Progenitor cell of endocrine pancreas (in vitro differentiated cells): ENCODE results near the gene CCBE1. TPM values are rescaled to one million over a fixed set of nuclear protein-coding genes. Genes with fewer than 3 reads are reported as not detected.

ENCODE experiments used
- DNase-seq: peaks from one replicate; pipeline ENCODE4 v3.0.0; 2021; ENCODE audit warnings: low spot score; ENCODE audit not compliant: unreplicated experiment
- H3K27ac Mint-ChIP-seq: 2 replicates; pipeline ENCODE4 v1.8.0; 2021; ENCODE audit warnings: mild to moderate bottlenecking, moderate library complexity, mixed read lengths
- H3K27me3 Mint-ChIP-seq: 2 replicates; pipeline ENCODE4 v1.8.0; 2021; ENCODE audit warnings: mixed read lengths
- H3K36me3 Mint-ChIP-seq: 2 replicates; pipeline ENCODE4 v1.8.0; 2022; ENCODE audit warnings: mixed read lengths; ENCODE audit not compliant: insufficient read depth
- H3K4me1 Mint-ChIP-seq: 2 replicates; pipeline ENCODE4 v1.8.0; 2021; ENCODE audit warnings: low read depth, mixed read lengths
- H3K4me3 Mint-ChIP-seq: 2 replicates; pipeline ENCODE4 v1.8.0; 2021; ENCODE audit warnings: low read depth, mild to moderate bottlenecking, moderate library complexity, mixed read lengths
- H3K9me3 Mint-ChIP-seq: 2 replicates; pipeline ENCODE4 v1.8.0; 2021; ENCODE audit warnings: low read depth, mixed read lengths
- CTCF ChIP-seq: fragments of 200-600 bp; sonication (generic); IDR thresholded peaks from one replicate; pipeline ENCODE4 v1.5.0; 2021; ENCODE audit warnings: antibody characterized with exemption, mild to moderate bottlenecking; ENCODE audit not compliant: unreplicated experiment
- total RNA-seq: library from RNA; stranded (reverse); gene quantifications from 2 replicates; pipeline ENCODE4 v1.2.1, GENCODE V29; 2021

The CCBE1 gene
- total RNA-seq, 1 donor from 2014 or later: 1.2 TPM

GRCh38 chr18:59706499-59706898, 9.3 kb upstream of the CCBE1 start:
- peaks cover 28% of the 10 kb centered on the region for H3K27me3 Mint-ChIP-seq
- H3K9me3 Mint-ChIP-seq: no peaks in the 10 kb centered on the region
- no peak overlapping the region for H3K27ac Mint-ChIP-seq
- no peak for TF ChIP-seq CTCF
- H3K36me3 Mint-ChIP-seq: no peaks in the 10 kb centered on the region
- no peak for DNase-seq
- H3K4me3 Mint-ChIP-seq: no peak overlapping the region
- H3K4me1 Mint-ChIP-seq: peaks cover 5% of the 10 kb centered on the region

GRCh38 chr18:59705145-59705544, 7.9 kb upstream of the CCBE1 start:
- H3K9me3 Mint-ChIP-seq: no peaks in the 10 kb centered on the region
- H3K4me3 Mint-ChIP-seq: no peak overlapping the region
- peaks cover 17% of the 10 kb centered on the region for H3K4me1 Mint-ChIP-seq
- no peak for TF ChIP-seq CTCF
- peaks cover 36% of the 10 kb centered on the region for H3K27me3 Mint-ChIP-seq
- H3K36me3 Mint-ChIP-seq: no peaks in the 10 kb centered on the region
- no peak for DNase-seq
- no peak overlapping the region for H3K27ac Mint-ChIP-seq

- no peak for DNase-seq
- no peaks in the 10 kb centered on the region for H3K36me3 Mint-ChIP-seq
- H3K9me3 Mint-ChIP-seq: no peaks in the 10 kb centered on the region
- H3K27ac Mint-ChIP-seq: no peak overlapping the region
- peaks cover 17% of the 10 kb centered on the region for H3K4me1 Mint-ChIP-seq
- TF ChIP-seq CTCF: no peak
- peaks cover 44% of the 10 kb centered on the region for H3K27me3 Mint-ChIP-seq
- H3K4me3 Mint-ChIP-seq: no peak overlapping the region
Observed at GRCh38 chr18:59704146-59704545, 6.9 kb upstream of the CCBE1 start.

GRCh38 chr18:59701272-59701671, 4.0 kb upstream of the CCBE1 start:
- no peak for DNase-seq
- peaks cover 25% of the 10 kb centered on the region for H3K4me1 Mint-ChIP-seq
- no peaks in the 10 kb centered on the region for H3K36me3 Mint-ChIP-seq
- H3K27me3 Mint-ChIP-seq: peaks cover 61% of the 10 kb centered on the region
- no peak overlapping the region for H3K4me3 Mint-ChIP-seq
- TF ChIP-seq CTCF: no peak
- no peak overlapping the region for H3K27ac Mint-ChIP-seq
- H3K9me3 Mint-ChIP-seq: no peaks in the 10 kb centered on the region

GRCh38 chr18:59700535-59700967, 3.3 kb upstream of the CCBE1 start:
- H3K27me3 Mint-ChIP-seq: peaks cover 63% of the 10 kb centered on the region
- no peak overlapping the region for H3K4me3 Mint-ChIP-seq
- H3K27ac Mint-ChIP-seq: no peak overlapping the region
- no peaks in the 10 kb centered on the region for H3K9me3 Mint-ChIP-seq
- no peak for DNase-seq
- no peak for TF ChIP-seq CTCF
- H3K36me3 Mint-ChIP-seq: no peaks in the 10 kb centered on the region
- H3K4me1 Mint-ChIP-seq: peaks cover 23% of the 10 kb centered on the region
